DMS153 (cell line): ENCODE data around the gene GRID1.
"Not testable (repeated sequence)": the region's sequence is repeated elsewhere in the genome, so short reads cannot be mapped to it uniquely, and the experiment has no call there.

Source experiments
- DNase-seq: peaks from one replicate; lab custom pipeline; 2025; lab: John Stamatoyannopoulos, UW

GRID1 gene

GRCh38 chr10:86135191-86135590 lies 231.4 kb downstream of the GRID1 start:
- DNase-seq, result no peak

GRCh38 chr10:86130737-86131475 lies 235.7 kb downstream of the GRID1 start:
- DNase-seq, result no peak

- DNase-seq, result no peak
These were observed 236.6 kb downstream of the GRID1 start for GRCh38 chr10:86130041-86130440.

GRCh38 chr10:86128360-86128759 lies 238.2 kb downstream of the GRID1 start:
- no peak for DNase-seq

GRCh38 chr10:86127274-86127819 lies 239.2 kb downstream of the GRID1 start:
- no peak for DNase-seq

- DNase-seq, result no peak
These were observed 241.9 kb downstream of the GRID1 start for GRCh38 chr10:86124734-86125133.

- DNase-seq, result no peak
These were observed 242.9 kb downstream of the GRID1 start for GRCh38 chr10:86123715-86124114.

- no peak for DNase-seq
These were observed 243.3 kb downstream of the GRID1 start for GRCh38 chr10:86123304-86123703.

GRCh38 chr10:86122646-86123045 lies 243.9 kb downstream of the GRID1 start:
- DNase-seq, result no peak

- no peak for DNase-seq
These were observed 245.4 kb downstream of the GRID1 start for GRCh38 chr10:86121200-86121599.

GRCh38 chr10:86117051-86117450 lies 249.5 kb downstream of the GRID1 start:
- DNase-seq, result no peak

- DNase-seq, result no peak
These were observed 252.6 kb downstream of the GRID1 start for GRCh38 chr10:86113983-86114382.

- no peak for DNase-seq
These were observed 253.1 kb downstream of the GRID1 start for GRCh38 chr10:86113501-86113900.

GRCh38 chr10:86113044-86113443 lies 253.6 kb downstream of the GRID1 start:
- no peak for DNase-seq

GRCh38 chr10:86111902-86112545 lies 254.6 kb downstream of the GRID1 start:
- no peak for DNase-seq

GRCh38 chr10:86110156-86110786 lies 256.3 kb downstream of the GRID1 start:
- DNase-seq, result no peak

- no peak for DNase-seq
These were observed 257.2 kb downstream of the GRID1 start for GRCh38 chr10:86109421-86109820.

GRCh38 chr10:86108696-86109095 lies 257.9 kb downstream of the GRID1 start:
- no peak for DNase-seq

GRCh38 chr10:86107611-86108310 lies 258.8 kb downstream of the GRID1 start:
- not testable (repeated sequence) for DNase-seq

- DNase-seq, result no peak
These were observed 259.5 kb downstream of the GRID1 start for GRCh38 chr10:86107131-86107530.

- DNase-seq, result no peak
These were observed 260.0 kb downstream of the GRID1 start for GRCh38 chr10:86106616-86107015.

GRCh38 chr10:86105640-86106039 lies 261.0 kb downstream of the GRID1 start:
- DNase-seq, result no peak
